Retinal pigment epithelial cell (primary cell): ENCODE results near the gene UBA6.
A peak's percentile ranks its signal among the peaks of the same experiment; 100 is the strongest.

ENCODE experiments used
- DNase-seq: peaks from one replicate; pipeline ENCODE4 v3.0.0-alpha.2; 2010; ENCODE audit warnings: low read depth
- H3K4me3 ChIP-seq: 2 replicates; pipeline ENCODE4 v1.5.1; 2011; ENCODE audit warnings: mild to moderate bottlenecking, low read length, control low read depth, moderate library complexity
- TF ChIP-seq, protein P1 (sequence below): conservative IDR thresholded peaks from 2 replicates; pipeline ENCODE4 v1.5.1; 2011; ENCODE audit warnings: low read depth, low read length, control low read depth, inconsistent platforms

The UBA6 gene

DNA sequence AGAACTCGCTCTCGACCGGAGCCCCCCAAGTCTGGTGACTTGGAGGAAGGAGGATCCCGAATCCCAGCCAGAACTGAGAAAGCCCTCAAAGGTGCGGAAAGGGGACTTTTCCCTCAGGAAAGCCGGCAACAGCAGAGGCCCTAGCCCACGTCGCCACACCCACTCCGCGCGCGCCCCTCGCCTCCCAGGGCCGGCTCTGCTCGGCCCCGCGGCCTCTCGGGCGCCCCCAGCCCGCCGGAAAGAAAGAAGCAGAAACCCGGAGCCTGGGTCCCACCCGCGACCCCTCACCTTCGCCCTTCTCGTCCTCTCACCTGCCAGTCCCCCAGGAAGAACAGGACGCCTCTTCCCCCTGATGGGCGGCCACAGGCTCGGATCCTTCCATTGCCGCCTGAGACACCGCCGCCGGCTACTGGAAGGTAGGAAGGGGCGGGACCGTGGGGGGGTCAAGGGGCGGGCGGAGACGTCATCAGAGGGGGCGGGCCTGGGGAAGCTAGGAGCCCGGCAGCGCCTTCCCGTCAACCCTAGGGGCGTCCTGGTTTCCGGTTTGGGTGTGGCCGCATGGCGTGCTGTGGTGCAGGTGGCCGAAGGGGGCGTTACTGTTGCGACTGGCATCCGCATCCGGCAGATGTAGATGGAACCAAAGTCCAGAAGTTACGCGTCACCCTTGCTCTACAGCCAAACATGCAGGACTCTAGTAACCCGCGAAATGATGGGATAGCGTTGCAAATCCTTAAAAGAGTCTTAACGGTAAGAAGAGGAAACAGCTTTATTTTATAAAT lies at the start of gene UBA6:
Gene UBA6 (minus strand): TSS at position 418 of the 779 bp plus-strand sequence. CDS start 36 bp downstream, at position 382.
- TF ChIP-seq, protein P1, sequence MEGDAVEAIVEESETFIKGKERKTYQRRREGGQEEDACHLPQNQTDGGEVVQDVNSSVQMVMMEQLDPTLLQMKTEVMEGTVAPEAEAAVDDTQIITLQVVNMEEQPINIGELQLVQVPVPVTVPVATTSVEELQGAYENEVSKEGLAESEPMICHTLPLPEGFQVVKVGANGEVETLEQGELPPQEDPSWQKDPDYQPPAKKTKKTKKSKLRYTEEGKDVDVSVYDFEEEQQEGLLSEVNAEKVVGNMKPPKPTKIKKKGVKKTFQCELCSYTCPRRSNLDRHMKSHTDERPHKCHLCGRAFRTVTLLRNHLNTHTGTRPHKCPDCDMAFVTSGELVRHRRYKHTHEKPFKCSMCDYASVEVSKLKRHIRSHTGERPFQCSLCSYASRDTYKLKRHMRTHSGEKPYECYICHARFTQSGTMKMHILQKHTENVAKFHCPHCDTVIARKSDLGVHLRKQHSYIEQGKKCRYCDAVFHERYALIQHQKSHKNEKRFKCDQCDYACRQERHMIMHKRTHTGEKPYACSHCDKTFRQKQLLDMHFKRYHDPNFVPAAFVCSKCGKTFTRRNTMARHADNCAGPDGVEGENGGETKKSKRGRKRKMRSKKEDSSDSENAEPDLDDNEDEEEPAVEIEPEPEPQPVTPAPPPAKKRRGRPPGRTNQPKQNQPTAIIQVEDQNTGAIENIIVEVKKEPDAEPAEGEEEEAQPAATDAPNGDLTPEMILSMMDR, result peak; percentile 32
- peak within 1 kb of the TSS; percentile 75 for H3K4me3 ChIP-seq
- peak; percentile 83 for DNase-seq

DNA sequence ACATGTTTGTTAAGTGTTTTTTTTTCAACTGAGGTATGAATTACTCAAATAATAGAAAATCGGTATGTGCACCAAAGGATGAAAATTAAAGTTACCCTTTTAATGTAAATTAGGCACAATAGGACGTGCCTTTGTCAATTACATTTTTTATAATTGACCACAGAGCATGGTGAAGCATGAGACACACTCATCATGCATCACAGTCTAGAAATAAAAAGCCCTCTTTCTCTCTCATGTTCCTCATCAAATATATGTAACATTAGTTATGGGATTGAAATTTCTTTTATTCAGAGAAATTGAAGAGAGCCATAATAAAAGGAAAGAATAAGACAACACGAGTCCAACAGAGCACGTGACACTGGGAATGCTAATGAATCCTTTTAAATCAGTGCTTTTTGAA lies 49.7 kb upstream of the UBA6 start:
- TF ChIP-seq, protein P1, result no peak
- DNase-seq, result no peak

DNA sequence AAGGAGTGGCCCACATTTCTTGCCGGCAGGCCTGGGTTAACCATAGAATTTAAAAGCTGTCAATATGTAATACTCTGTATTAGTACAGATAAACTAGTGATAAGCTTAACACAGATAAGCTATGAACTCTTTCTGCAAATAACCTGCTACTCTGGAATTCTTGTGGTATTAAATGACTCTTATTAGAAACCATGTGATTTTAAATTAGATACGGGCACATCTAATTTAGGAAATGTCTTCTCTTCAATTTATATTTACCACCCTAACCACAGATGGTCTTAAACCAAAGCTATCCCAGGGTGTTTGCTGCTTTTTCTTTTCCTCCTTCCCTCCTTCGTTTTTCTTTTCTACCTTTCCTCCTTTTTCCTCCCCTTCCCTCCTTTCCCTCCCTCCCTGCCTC lies 48.3 kb upstream of the UBA6 start:
- TF ChIP-seq, protein P1, result no peak
- DNase-seq, result no peak
- no peak overlapping the region for H3K4me3 ChIP-seq

More for the DNA sequence above, 49.7 kb upstream of the UBA6 start:
- no peak overlapping the region for H3K4me3 ChIP-seq

DNA sequence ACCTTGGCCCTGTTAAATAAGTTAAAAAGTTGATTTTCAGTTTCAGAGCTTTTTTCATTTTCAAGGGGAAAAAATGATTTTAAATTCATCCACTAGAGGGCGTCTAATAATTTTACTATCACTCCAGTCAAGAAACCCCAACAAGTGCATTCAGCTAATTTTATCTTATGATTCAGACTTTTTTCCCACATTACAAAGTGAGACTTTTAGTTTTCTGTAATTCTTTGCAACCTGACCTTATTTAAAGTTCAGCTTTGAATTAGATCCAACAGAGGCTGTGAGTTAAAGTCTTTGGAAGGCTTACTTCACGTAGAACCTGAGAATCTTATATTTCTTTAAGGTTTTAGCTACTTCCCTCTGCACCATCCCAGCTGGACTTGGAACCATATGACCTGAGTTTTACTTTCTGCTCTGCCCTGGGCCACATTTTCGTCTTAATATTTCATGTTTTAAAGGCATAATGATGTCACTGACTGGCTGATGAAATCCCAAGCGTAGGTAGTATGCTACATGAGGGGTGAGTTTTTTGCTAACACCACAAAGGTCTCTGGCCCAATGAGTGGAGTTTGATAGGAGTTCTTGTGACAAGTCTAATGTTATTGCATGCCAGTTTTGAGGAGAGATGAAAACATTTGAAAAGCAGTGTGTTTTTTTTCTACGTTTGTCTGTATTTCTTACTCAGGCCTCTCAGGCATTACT lies 46.0 kb upstream of the UBA6 start:
- H3K4me3 ChIP-seq, result no peak overlapping the region
- TF ChIP-seq, protein P1, result peak; percentile 45
- no peak for DNase-seq

DNA sequence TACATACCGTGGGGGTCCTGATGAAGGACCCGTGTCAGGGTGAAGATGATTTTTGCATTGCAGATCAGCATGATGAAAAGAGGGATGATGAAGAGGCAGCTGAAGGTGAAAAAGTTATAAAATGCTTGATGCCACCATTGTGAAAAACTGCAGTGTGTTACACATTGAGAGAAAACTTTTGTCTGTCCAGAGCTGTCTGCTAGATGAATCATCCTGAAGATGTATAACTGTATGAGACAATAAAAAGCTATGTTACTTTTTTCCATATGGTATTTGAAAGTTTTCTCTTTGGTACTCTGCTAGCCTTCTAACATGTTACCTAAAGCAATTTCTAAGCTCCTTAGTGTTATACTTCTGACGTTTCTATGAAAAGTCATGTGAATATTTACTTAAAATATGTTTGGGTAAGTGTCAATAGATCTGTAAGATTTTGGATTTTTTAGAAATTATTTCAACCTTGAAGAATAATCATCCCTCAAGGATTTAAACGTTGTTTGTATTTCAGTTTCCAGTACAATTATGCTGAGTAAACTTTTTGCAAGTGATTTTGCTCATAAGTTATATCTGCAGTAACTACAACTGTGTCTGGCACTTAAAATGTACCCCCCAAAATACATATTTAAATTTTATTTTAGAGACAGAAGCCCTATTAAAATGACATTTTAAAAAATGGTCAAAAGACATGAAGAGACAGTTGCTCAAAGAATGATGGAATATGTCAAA lies 43.8 kb upstream of the UBA6 start:
- no peak for DNase-seq
- H3K4me3 ChIP-seq, result no peak overlapping the region
- TF ChIP-seq, protein P1, result no peak

DNA sequence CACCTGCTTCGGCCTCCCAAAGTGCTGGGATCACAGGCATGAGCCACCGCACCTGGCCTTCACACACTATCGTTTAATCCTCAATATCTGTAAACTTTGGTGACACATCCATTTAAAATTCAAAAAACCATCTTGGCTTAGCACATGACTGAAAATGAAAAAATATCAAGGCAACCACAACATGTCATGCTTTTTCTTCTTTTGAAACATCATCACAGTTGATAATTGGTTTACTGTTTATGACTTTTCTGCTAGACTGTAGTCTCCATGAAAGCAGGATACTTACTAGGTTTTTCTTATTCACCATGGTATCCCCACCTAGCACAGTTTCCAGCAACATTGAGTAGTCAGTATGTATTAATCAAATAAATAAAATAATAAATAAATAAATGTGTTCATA lies 42.2 kb upstream of the UBA6 start:
- DNase-seq, result no peak
- H3K4me3 ChIP-seq, result no peak overlapping the region
- TF ChIP-seq, protein P1, result no peak
